Stimulated activated CD4-positive, alpha-beta T cell treated with anti-CD3 and anti-CD28 coated beads, Interleukin-12 subunit alpha, Interleukin-12 subunit beta, amount 100 ng/mL, for 4 hours (primary cell): ENCODE data around the gene LMF2.

Experiments
- DNase-seq: peaks from one replicate; pipeline ENCODE4 v3.0.0-alpha.2; 2020

The LMF2 gene

DNA sequence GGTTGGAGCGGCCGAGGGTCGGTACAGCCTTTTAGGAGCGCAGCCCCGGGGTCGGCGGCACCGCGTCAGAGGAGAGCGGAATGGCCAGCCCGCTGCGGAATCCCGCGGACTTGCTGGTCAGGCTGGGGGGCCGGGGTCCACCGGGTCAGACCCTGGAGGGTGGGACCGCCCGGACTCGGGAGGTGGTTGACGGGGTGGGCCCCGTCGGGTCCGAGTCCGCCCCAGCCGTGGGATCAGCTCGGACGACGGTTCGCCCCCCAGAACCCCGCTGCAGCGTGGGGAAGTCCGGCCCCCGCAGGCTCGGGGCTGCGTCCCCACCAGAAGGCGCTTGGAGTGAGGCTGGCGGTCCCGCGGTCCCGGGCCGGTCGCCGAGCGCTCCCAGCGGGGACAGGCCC, 26.5 kb downstream of the LMF2 start:
- DNase-seq: no peak

DNA sequence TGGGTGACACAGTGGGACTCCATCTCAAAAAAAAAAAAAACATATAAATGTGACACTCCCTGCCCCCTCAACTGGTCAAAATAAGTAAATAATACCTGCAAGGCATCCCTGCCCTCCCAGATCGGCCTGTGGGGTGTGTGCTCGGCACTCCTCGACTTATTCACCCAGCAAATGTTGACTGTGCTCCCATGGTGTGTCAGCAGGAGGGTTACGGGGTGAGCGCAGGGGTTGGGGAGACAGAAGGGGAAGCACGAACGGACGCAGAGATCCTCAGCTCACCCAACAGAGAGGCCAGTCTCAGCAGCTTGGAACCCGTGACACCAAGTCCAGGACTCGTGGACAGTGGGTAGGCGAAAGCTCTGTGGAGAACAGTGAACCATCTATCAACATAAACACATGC, 27.8 kb downstream of the LMF2 start:
- DNase-seq: no peak

DNA sequence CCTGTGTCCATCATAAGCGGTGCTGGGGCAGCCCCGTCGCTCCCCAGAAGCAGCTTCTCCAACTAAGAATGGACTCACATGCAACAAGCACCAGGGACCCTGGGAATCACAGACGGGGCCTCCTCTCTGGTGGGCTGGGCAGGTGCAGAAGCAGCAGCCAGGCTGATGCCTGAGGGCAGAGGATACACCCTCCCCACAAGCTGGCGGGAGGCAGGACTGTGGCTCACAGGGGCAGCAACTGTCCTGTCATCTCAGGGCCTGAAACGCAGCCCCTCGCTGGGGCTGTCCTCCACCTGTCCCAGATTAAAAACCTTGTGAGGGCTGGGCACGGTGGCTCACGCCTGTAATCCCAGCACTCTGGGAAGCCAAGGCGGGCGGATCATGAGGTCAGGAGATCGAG, 29.6 kb downstream of the LMF2 start:
- no peak for DNase-seq

DNA sequence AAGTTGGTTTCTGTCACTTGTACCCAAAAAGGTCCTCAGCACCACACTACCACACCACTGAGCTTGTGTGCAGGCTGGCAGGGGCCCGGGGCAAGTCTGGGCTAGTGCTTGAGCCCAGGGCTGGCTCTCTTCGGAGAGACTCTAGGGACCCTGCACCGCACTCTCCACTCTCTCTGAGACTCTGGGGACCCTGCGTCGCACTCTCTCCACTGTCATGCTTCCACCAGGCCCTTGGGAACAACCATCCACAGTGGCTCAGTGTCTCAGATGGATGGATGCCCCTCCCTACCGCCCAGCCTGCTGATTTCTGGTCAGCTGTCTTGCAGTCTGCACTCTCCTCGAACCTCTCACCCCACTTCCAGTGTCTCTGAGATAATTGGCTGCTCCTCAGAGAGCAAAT, 30.6 kb downstream of the LMF2 start:
- no peak for DNase-seq

DNA sequence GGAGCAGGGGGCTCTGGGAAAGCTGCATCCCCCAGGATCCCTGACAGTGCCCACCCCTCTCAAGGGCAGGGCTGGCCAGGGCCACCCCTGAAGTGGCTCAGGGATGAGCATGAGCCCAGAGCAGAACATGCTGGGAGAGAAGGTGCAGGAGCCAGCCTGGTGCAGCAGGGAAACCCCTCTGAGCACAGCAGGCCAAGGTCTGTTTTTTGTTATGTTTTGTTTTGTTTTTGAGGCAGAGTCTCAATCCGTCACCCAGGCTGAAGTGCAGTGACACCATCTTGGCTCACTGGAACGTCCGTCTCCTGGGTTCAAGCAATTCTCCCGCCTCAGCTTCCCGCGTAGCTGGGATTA, 31.9 kb downstream of the LMF2 start:
- no peak for DNase-seq

DNA sequence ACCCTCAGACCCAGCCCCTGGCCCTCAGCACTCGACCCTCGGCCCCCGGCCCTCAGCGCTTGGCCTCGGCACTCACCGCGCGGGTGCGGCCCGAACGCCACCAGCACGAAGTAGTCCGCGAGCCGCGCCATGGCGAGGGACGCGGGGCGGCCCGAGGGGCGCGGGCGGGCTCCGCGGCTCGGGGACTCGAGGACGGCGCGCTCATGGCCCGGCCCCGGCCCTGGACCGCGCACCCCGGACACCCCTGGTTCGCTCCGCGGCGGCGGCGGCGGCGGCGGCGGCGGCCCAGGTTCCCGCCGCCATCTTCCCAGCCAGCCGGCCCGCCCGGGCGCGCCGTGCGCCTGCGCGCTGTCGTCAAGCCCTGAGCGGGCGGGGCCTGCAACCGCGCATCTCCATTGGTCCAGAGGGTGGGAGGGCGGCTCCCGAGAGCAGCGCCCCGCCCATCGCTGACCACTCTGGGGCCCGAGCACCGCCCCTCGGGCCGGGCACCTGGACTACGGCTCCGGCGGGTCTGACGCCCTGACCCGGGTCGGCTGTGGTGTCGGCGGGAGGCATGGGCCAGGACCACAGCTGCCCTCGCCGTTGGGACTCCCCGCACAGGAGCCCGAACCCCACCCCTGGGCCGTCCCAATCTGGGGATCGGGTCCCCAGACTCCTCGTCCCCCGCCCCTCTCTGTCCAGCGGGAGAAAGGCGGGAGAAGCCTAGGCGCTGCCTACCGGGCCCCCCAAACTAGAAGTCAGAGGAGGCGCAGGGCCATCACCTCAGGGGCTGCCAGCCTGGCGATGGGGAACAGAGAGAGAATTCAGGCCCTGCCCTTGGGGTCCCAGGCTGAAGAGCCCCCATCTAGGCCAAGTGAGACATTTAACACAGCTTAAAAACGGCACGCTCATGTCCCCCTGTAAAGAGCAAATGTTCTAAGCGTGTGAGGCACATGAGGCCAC, 32.5 kb downstream of the LMF2 start, which contains the start of gene SBF1:
TSS of gene SBF1 (minus strand) at position 326 of the 942 bp plus-strand sequence. CDS start at position 131, 195 bp downstream.
- DNase-seq: peak; percentile 87

DNA sequence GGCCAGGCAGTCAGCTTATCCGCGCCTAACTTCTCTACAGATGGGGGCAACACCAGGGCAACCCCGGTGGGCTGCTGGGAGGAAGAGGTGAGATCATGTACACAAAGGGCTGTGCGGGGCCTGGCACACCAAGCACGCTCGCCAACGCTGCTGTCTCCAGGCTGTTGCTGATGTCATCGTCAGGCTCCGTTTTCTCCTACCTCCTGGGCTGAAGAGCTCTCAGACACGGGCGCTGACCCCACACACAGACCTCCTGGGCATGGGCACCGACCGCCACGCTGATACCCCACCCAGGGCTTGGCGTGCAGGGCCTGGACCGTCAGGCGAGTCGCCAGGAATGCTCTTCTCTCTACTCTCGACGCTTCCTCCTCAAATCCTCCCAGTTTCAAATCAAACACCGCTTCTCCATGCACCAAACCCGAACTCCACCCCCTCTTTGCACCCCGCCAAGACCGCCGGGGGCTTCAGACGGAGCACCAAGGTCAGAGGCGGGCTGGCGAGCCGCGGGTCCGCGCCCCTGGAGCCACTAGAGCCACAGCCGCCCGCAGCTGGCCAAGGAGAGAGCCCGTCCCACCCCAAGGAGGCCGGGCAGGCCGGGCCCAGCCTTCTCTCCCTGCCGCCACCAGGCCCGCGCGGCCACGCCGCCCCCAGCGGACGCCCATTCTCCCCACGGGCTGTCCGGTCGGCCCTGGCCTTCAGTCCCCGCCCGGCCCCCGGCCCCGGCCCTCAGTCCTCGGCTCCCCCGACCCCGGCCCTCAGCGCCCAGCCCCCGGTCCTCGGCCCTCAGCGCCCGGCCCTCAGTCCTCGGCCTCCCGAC, 33.4 kb downstream of the LMF2 start:
- DNase-seq: peak; percentile 24

DNA sequence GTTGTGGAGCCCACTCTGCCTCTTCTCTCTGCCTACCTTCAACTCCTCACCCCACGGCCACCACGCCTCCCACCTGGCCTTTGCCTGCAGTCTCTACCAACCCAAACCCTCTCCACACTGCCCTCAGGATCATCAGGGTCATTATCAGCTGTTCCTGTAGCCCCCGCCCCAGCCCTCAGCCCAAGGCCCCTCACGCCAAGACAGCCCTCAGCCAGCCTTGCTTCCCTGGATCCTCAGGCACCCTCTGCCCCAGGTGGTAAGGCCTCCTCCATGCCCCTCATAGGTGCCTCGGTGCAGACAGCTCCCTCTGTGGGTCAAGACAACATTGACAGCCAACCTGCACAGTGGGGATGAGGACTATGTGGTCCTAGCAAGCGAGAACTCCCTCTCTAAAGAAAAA, 34.4 kb downstream of the LMF2 start:
- peak; percentile 30 for DNase-seq

DNA sequence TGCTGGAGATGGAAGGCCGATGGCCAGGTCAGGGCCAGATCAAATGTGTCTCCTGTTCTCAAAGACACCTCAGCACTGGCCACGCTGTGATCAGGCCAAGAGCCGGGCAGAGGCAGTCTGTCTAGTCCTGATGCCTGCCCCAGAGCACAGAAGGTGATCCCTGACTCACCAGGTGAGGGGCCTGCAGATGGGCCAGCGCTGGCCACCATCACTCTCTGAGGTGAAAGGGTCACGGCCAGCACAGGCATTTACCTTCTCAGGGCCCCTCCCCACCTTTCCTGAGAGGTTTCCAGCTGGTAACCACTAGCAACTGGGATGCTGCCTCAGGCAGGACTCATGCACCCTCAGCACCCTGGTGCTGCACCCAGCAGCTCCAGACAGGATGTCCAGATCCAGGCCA, 35.5 kb downstream of the LMF2 start:
- DNase-seq: no peak

DNA sequence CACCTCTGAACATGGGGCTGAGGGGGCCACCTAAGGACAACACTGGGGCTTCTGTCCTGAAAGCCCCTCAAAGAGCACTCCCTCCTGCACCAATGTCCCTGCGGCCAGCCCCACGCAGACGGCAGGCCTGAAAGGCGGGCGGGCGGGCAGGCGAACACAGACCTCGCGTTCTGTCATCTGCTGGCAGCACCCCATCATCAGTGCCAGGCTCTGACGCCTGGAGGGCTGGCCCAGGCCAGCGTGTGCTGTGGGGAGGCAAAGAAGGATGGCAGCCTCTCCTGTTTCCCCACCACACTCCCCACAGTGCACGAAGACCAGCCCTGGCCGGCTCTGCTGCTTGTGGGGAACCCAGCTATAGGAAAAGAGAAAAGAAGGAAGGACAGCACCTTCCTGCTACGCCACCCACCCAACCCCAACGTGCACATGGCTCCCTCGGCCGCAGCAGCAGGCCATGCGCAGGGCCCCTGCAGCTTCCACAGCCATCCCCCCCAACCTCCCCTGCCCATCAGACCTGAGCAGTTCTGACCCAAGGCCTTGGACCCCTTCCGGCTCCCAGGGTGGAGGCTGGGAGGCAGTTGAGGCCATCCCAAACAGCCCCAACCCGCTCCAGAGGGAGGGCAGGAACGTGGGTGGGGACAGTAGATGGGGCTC, 36.2 kb downstream of the LMF2 start:
- no peak for DNase-seq

DNA sequence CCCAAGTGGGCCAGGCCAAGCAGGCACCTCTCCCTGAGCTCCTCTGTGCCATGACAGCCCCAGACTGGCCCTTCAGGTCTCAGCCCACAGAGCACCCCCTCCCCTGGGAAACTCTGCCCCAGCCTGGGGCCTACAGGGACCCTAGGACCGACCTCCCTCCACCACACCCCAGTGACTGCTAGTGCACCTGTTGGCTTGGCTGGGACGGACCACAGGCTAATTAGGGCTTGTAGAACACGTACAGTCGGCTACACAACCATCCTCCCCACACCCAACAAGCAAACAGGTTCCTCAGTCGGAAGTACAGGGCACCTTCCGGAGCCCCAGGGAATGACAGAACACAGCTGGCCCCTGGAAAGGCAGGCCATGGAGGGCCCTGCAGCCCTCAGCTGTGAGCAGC, 37.0 kb downstream of the LMF2 start:
- DNase-seq: no peak

DNA sequence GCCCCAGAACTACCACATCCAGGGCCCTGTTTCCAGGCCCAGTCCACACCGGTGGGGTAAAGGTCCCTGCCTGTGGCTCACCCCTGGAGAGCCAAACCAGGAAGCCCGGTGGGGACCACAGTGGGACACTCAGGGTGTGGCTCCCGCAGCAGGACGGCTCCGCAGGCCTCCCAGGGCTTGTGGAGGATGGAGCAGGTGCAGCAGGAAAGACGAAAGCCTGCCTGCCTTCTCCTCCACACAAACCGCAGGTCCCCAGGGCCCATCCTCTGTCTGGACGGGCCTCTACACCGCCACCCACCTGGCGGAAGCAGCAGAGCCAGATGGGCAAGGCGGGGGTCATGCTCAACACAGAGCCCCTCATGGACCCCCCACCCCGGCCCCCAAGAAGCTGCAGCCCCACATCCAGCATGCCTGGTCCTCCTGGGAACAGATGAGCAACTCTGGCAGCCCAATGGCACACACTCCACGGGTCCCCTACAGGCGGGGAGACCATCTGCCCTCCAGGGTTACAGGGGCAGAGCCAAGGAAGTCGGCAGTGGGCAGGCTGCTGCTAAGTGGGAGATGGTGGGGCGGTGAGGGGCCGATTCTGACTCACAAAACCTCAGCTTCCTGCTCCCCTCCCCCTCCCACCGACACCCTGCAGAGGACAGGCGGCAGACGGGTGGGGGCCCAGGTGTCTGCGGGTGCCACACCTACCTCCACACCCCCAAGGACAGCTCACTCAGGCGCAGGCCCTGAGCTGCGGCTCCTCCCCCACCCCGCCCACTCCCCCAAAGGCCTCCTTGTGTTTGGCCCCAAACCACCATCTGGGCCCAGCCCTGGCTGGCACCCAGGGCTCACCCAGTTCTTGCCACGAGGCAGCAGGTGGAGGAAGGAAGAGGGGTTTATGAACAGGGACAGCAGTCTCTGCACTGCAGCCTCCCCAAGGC, 37.9 kb downstream of the LMF2 start:
- DNase-seq: peak; percentile 87

DNA sequence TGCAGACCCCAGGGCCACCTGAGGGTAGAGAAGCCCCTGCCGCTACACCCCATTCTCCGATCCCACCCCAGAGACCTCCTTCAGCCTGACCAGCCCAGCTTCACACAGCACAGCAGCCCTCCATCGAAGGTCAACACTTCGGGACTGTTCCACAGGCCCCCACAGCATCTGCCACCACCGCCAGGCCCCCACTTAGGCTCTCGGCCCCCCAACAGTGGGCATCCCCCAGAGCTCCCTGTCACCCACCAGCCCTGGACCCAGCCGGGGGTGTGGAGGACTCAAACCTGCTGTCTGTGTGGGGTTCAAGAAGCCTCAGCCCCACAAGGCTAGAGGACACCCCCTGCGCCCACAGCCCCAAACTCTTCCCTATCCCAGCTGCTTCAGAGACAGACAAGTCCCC, 38.9 kb downstream of the LMF2 start:
- DNase-seq: no peak

DNA sequence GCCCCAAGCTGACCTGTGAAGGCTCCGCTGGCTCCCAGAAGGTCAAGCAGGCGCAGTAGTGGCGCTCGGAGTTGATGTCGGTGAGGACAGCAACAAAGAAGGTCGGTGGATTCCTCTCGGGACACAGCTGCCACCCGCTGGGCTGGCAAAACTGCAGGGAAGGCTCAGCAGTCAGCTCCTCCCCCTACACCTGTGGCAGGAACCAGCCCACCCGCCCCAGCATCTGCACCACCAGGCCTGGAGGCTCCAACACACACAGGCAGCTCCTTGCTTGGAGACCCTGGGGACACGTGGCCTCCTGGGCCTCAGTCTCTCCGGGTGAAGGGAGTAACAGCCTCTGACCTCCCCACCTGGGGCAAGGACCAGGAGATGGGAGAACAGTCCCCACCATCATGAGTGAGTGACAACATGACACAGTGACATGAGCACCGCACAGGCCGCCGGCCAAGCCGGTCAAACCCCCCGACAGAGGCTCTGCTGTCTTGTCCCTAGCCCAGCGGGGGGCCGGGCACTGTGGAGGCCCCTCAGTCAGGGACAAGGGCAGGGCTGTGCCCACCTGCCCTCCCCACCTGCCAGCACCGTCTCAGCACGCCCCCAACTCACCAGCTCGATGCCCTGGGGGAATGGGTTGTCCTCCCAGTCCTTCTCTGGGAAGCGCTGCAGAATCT, 39.6 kb downstream of the LMF2 start:
- DNase-seq: no peak

DNA sequence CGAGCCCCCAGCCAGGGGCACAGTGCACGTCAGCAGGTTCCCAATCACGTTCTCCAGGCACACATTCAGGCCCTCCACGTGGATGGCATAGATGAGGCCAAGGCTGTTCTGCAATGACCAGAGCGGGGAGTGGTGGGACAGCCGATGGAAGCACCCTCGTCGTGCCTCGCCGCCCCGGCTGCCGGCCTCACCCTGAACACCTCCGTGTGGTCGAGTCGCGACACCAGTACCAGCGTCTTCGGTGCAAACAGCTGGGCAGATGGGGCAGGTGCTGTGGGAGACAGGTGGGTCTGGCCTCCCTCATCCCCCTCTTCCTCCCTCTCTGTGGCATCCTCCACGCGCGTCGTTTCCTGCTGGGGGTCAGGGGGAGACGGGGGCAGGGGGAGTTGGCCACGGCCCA, 40.2 kb downstream of the LMF2 start:
- DNase-seq: no peak

DNA sequence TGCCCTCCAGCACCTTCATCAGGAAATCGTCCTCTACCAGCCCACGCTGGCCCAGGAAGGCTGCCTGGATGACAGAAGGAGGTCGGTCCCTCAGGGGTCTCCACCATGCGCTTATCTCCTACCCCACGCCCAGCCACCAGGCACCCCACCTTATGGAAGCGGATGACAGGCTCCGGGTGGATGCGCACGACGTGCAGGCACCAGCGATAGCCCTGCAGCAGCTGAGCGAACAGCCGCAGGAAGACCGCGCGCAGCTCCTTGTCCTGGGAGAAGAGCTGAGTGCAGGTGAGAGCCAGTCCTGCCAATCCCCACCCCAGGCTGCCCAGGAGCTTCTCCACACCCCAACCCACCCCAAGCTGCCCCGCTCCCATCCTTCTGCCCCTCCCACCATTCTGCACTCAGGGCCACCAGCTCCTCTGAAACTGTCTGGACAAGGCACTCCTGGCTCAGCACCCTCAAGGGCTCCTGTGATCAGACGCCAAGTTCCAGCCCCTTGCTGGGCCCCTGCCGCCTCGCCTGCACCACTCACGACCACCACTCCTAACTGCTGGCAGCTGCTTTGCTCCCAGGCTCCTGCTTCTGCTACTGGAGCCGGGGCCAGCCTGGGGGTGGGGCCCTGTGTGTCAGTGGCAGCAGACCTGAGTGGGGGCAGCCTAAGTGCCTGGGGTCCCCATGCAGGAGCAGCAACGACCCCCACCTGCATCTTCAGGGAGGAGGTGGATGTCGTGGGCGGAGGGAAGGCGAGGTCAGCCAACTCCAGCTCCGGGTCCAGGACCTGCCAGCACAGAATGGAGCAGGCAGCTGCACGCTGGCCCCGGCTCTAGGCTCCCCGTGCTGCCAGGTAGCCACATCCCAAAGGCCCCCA, 42.2 kb downstream of the LMF2 start:
- DNase-seq: no peak

DNA sequence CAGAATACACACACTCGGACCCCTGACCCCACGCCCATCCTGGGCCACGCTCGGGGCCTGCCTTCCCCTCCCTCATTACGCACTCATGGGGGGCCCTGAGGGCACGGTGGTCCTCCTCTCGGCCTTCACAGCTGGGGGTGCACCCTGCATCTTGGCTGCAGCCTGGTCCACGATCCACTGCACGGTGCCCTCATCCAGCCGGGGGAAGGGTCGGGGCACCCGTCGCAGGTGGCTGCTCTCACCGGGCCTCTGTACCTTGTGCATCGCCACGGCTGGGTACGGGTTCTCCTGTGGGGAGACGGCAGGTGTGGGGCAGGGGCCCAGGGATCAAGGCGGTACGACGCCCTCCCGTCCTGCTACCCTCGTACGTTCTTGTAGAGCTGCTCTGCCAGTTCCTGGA, 43.1 kb downstream of the LMF2 start:
- no peak for DNase-seq

DNA sequence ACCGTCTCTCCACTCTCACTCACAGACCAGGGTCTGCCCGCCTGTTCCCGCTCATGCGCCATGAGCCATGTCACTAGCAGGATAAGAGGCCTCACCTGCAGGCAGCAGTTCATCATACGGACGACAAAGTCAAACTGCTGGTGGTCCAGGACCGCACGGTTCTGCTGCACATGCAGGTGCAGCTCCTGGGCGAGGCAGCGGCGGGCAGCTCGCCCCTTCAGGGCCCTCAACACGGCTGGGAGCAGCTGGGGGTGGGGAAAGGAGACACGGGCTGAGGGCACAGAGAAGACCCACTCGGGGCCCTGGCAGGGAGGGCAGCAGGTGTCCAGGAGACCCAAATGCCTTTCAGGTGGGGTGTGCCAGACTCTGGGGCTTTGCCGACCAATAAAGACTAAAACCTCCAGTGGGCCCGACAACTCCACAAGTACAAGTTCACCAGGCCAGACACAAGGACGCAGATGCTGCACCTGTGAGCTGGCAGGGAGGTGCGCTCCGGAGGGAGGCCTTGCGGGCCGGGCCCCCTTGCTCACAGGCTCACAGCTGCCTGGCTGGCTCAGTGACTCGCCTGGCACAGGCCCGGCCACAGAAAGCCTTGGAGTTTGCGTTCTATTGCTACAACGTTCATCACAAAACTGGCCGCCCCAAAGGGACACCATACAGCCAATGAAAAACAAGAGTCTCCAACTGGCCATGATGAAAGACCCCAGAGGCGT, 44.2 kb downstream of the LMF2 start:
- no peak for DNase-seq

DNA sequence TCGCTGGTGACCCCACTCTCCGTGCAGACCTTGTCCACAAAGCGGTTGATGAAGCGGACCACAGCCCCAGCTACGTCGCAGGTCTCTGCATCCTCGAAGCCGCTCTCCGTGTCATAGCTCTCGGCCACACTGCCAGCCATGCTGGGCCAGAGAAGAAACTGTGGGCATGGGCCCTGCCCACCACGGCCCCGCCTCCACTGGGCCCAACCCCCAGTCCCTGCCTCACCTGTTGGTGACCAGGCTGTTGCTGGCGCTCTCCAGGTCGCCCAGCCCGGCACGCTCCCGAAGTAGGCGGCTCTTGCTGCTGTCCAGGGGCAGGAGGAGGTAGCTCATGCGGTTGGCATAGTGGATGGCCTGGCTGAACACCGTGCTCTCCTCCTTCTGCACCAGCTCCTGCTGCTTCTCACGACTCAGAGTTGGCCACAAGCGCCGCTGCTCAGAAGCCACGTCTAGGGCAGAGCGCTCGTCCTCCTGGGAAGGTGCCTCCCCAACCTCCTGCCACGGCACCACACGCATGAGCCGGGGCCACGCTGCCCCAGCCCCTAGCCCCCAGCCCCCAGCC, 45.4 kb downstream of the LMF2 start:
- DNase-seq: no peak

DNA sequence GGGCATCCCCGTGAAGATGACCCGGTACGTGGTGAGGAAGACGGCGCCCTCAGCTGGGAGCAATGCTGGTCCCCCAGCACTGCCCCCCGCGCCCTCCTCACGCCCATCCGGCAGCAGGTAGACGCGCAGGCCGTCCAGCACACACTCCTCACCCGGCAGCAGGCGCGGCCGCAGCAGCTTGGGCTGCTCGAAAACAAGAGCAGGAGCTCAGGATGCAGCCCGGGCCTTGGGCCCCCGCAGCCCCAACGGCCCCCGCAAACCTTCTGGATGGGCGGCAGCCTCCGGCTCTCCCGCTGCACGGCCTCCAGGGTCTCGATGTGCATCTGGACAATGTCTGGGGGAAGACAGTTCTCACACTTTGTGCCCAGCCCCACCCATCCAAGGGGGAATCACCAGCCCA, 46.0 kb downstream of the LMF2 start:
- DNase-seq: no peak
